SK-N-SH treated with all-trans-retinoic acid at 6 μM for 48 hours (cell line): Measurements from ENCODE around the gene ZNF384.

ENCODE experiments used
- ATAC-seq: fragments of 200-7000 bp; cut with Tn5 transposase; 3 replicates; pipeline ENCODE4 v1.9.1; 2020; ENCODE audit warnings: mild to moderate bottlenecking, moderate library complexity
- BACH2 ChIP-seq: fragments of 250-450 bp; sonication (Bioruptor Pico); IDR thresholded peaks from 2 replicates; pipeline ENCODE4 v1.9.0; 2021; ENCODE audit warnings: mild to moderate bottlenecking, borderline replicate concordance
- CSDC2 ChIP-seq: fragments of 250-450 bp; sonication (Bioruptor Pico); IDR thresholded peaks from 2 replicates; pipeline ENCODE4 v1.5.0; 2020; ENCODE audit warnings: mild to moderate bottlenecking, moderate library complexity
- CSRNP3 ChIP-seq: fragments of 250-450 bp; sonication (Bioruptor Pico); IDR thresholded peaks from 2 replicates; pipeline ENCODE4 v1.5.1; 2021; ENCODE audit warnings: mild to moderate bottlenecking, moderate library complexity
- ESRRG ChIP-seq: fragments of 250-450 bp; sonication (Bioruptor Pico); IDR thresholded peaks from 2 replicates; pipeline ENCODE4 v1.6.1; 2021; ENCODE audit warnings: mild to moderate bottlenecking
- GLIS3 ChIP-seq: fragments of 250-450 bp; sonication (Bioruptor Pico); IDR thresholded peaks from 2 replicates; pipeline ENCODE4 v1.5.0; 2020; ENCODE audit warnings: mild to moderate bottlenecking, moderate library complexity
- ISL1 ChIP-seq: fragments of 250-450 bp; sonication (Bioruptor Pico); IDR thresholded peaks from 2 replicates; pipeline ENCODE4 v2.1.2; 2022; ENCODE audit warnings: mild to moderate bottlenecking, moderate library complexity
- OSR1 ChIP-seq: fragments of 250-450 bp; sonication (Bioruptor Pico); IDR thresholded peaks from 2 replicates; pipeline ENCODE4 v1.8.0; 2022; ENCODE audit warnings: moderate library complexity, mild to moderate bottlenecking, inconsistent platforms
- PATZ1 ChIP-seq: fragments of 250-450 bp; sonication (Bioruptor Pico); IDR thresholded peaks from 2 replicates; pipeline ENCODE4 v1.8.0; 2020; ENCODE audit warnings: mild to moderate bottlenecking, moderate library complexity, borderline replicate concordance
- PPARA ChIP-seq: fragments of 250-450 bp; sonication (Bioruptor Pico); IDR thresholded peaks from 2 replicates; pipeline ENCODE4 v1.5.0; 2020; ENCODE audit warnings: mild to moderate bottlenecking, borderline replicate concordance
- RARB ChIP-seq: fragments of 250-450 bp; sonication (Bioruptor Pico); IDR thresholded peaks from 2 replicates; pipeline ENCODE4 v1.8.0; 2021; ENCODE audit warnings: mild to moderate bottlenecking, moderate library complexity
- SNAI2 ChIP-seq: fragments of 250-450 bp; sonication (Bioruptor Pico); IDR thresholded peaks from 2 replicates; pipeline ENCODE4 v1.5.0; 2020; ENCODE audit warnings: mild to moderate bottlenecking, moderate library complexity
- TCF4 ChIP-seq: fragments of 250-450 bp; sonication (Bioruptor Pico); IDR thresholded peaks from 2 replicates; pipeline ENCODE4 v1.8.0; 2021; ENCODE audit warnings: mild to moderate bottlenecking, moderate library complexity, borderline replicate concordance
- TOX ChIP-seq: fragments of 250-450 bp; sonication (Bioruptor Pico); IDR thresholded peaks from 2 replicates; pipeline ENCODE4 v1.8.0; 2021; ENCODE audit warnings: mild to moderate bottlenecking, moderate library complexity, borderline replicate concordance
- TSHZ2 ChIP-seq: fragments of 250-450 bp; sonication (Bioruptor Pico); IDR thresholded peaks from 2 replicates; pipeline ENCODE4 v1.5.0; 2020; ENCODE audit warnings: mild to moderate bottlenecking, moderate library complexity
- ZC3H10 ChIP-seq: fragments of 250-450 bp; sonication (Bioruptor Pico); IDR thresholded peaks from 2 replicates; pipeline ENCODE4 v1.5.1; 2021; ENCODE audit warnings: mild to moderate bottlenecking, moderate library complexity
- ZFP3 ChIP-seq: fragments of 250-450 bp; sonication (Bioruptor Pico); IDR thresholded peaks from 2 replicates; pipeline ENCODE4 v1.5.0; 2020; ENCODE audit warnings: mild to moderate bottlenecking, moderate library complexity
- ZFP30 ChIP-seq: fragments of 450-650 bp; formaldehyde crosslinking; IDR thresholded peaks from 2 replicates; pipeline ENCODE4 v1.5.0; 2022; ENCODE audit warnings: mild to moderate bottlenecking, moderate library complexity
- ZNF565 ChIP-seq: fragments of 450-650 bp; formaldehyde crosslinking; conservative IDR thresholded peaks from 2 replicates; pipeline ENCODE4 v1.5.0; 2020; ENCODE audit warnings: low read depth, mild to moderate bottlenecking, moderate library complexity
- ZNF70 ChIP-seq: fragments of 450-650 bp; formaldehyde crosslinking; IDR thresholded peaks from 2 replicates; pipeline ENCODE4 v1.5.0; 2020; ENCODE audit warnings: mild to moderate bottlenecking, moderate library complexity
- TF ChIP-seq, protein P1 (sequence below): fragments of 250-450 bp; sonication (Bioruptor Pico); IDR thresholded peaks from 2 replicates; pipeline ENCODE4 v1.5.1; 2020; ENCODE audit warnings: low read depth, mild to moderate bottlenecking, moderate library complexity
- TF ChIP-seq, protein P2 (sequence below): fragments of 250-450 bp; sonication (Bioruptor Pico); IDR thresholded peaks from 2 replicates; pipeline ENCODE4 v1.8.0; 2021; ENCODE audit warnings: low read depth, mild to moderate bottlenecking, moderate library complexity, borderline replicate concordance

Gene ZNF384

GRCh38 chr12:6695313-6696045 lies 6.3 kb upstream of the ZNF384 start (continued):
- TF ChIP-seq TCF4 (CRISPR knock-in tag) (no peak), RARB (CRISPR knock-in tag) (no peak), SNAI2 (CRISPR knock-in tag) (no peak), GLIS3 (CRISPR knock-in tag) (no peak), ZC3H10 (no peak), OSR1 (no peak)
- TF ChIP-seq, all 23 proteins: peak for 0

DNA sequence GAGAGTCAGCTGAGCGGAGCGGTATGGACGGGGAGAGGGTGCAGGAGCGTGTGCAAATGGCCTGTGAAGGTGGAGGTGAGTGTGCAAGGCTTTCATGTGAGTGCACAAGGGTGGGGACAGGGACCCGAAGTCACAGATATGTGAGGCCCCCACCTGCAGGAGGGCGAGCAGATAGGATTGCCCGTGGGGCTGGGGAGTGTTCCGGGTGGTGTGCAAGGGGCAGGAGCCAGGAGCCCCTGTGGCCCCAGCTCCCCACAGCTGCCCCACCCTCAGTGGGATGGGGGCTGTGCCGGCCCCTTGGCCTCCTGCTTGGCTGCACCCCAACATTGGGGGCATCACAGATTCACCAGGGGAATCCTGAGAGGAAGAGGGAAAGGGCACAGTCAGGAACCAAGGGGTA lies 5.5 kb upstream of the ZNF384 start:
- ATAC-seq, result no peak
- TF ChIP-seq CSRNP3 (CRISPR knock-in tag) (no peak), PATZ1 (CRISPR knock-in tag) (no peak), CSDC2 (CRISPR knock-in tag) (no peak), GLIS3 (CRISPR knock-in tag) (no peak), ISL1 (no peak), ZFP30 (CRISPR knock-in tag) (no peak)
- TF ChIP-seq, all 23 proteins: peak for 0

GRCh38 chr12:6693832-6694355 lies 4.7 kb upstream of the ZNF384 start:
- TF ChIP-seq TOX (CRISPR knock-in tag) (no peak), ZFP3 (CRISPR knock-in tag) (no peak), TCF4 (CRISPR knock-in tag) (no peak), SNAI2 (CRISPR knock-in tag) (no peak)
- ATAC-seq, result no peak

DNA sequence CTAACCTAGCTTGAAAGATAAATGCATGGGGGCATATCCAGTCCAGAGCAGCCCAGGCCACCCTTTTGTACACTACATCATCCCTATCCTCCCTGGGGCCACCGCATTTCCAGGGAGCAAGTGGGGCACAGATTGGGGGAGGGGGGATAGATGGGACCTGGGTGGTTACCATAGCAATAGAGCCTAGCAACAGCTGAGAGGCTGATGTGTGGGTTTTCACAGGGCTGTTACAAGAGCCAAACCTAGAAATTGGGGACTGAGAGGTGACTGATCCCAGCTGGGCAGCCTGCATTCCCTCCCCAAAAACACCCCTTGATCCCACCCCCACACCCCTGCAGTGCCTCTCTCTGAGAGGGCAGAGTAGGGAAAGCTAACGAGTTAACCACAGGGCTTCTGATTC lies 3.7 kb upstream of the ZNF384 start:
- ATAC-seq, result no peak
- TF ChIP-seq CSDC2 (CRISPR knock-in tag), result no peak
- TF ChIP-seq BACH2 (CRISPR knock-in tag), result no peak
- TF ChIP-seq ZFP3 (CRISPR knock-in tag), result no peak
- TF ChIP-seq TOX (CRISPR knock-in tag), result no peak
- no peak for TF ChIP-seq RARB (CRISPR knock-in tag)

- TF ChIP-seq, protein P1, sequence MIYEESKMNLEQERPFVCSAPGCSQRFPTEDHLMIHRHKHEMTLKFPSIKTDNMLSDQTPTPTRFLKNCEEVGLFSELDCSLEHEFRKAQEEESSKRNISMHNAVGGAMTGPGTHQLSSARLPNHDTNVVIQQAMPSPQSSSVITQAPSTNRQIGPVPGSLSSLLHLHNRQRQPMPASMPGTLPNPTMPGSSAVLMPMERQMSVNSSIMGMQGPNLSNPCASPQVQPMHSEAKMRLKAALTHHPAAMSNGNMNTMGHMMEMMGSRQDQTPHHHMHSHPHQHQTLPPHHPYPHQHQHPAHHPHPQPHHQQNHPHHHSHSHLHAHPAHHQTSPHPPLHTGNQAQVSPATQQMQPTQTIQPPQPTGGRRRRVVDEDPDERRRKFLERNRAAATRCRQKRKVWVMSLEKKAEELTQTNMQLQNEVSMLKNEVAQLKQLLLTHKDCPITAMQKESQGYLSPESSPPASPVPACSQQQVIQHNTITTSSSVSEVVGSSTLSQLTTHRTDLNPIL (CRISPR knock-in tag), result no peak
- TF ChIP-seq ZFP30 (CRISPR knock-in tag) (no peak), TSHZ2 (CRISPR knock-in tag) (no peak), GLIS3 (CRISPR knock-in tag) (no peak), ZC3H10 (no peak), ESRRG (CRISPR knock-in tag) (no peak), SNAI2 (CRISPR knock-in tag) (no peak), ZNF565 (CRISPR knock-in tag) (no peak), PPARA (CRISPR knock-in tag) (no peak), ZNF70 (CRISPR knock-in tag) (no peak), PATZ1 (CRISPR knock-in tag) (no peak)
- TF ChIP-seq, protein P2, sequence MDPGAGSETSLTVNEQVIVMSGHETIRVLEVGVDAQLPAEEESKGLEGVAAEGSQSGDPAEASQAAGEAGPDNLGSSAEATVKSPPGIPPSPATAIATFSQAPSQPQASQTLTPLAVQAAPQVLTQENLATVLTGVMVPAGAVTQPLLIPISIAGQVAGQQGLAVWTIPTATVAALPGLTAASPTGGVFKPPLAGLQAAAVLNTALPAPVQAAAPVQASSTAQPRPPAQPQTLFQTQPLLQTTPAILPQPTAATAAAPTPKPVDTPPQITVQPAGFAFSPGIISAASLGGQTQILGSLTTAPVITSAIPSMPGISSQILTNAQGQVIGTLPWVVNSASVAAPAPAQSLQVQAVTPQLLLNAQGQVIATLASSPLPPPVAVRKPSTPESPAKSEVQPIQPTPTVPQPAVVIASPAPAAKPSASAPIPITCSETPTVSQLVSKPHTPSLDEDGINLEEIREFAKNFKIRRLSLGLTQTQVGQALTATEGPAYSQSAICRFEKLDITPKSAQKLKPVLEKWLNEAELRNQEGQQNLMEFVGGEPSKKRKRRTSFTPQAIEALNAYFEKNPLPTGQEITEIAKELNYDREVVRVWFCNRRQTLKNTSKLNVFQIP (CRISPR knock-in tag), result no peak
- TF ChIP-seq, all 23 proteins: peak for 0
- ATAC-seq, result no peak
These were observed 2.3 kb upstream of the ZNF384 start for GRCh38 chr12:6691473-6691872.
